Smooth muscle cell of the brain vasculature (primary cell): ENCODE data around the gene RERE.
"Not testable (repeated sequence)": the region's sequence is repeated elsewhere in the genome, so short reads cannot be mapped to it uniquely, and the experiment has no call there.

Experiments used
- DNase-seq: peaks from one replicate; pipeline ENCODE4 v3.0.0-alpha.2; 2012; ENCODE audit warnings: low read depth, low spot score

RERE gene

GRCh38 chr1:8517661-8518489, 299.6 kb downstream of the RERE start:
- DNase-seq: no peak

GRCh38 chr1:8516793-8517556, 300.5 kb downstream of the RERE start:
- DNase-seq: no peak

- no peak for DNase-seq
These were observed 301.1 kb downstream of the RERE start for GRCh38 chr1:8516278-8516777.

GRCh38 chr1:8512504-8512903, 304.9 kb downstream of the RERE start:
- DNase-seq: no peak

- no peak for DNase-seq
These were observed 307.2 kb downstream of the RERE start for GRCh38 chr1:8510041-8510823.

DNA sequence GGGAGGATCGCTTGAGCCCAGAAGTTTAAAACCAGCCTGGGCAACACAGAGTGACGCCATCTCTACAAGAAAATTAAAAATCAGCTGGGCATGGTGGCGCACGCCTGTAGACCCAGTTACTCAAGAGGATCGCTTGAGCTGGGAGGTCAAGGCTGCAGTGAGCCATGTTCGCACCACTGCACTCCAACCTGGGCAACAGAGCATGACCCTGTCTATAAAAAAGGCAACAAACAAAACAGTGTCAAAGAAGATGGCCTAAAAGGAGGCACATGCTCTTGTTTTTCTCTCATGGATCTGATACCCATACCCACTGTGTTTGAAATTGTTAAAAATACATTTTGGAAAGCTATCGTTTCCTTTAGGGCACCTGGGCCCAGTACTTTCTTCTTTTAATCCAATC, 307.9 kb downstream of the RERE start:
- no peak for DNase-seq

DNA sequence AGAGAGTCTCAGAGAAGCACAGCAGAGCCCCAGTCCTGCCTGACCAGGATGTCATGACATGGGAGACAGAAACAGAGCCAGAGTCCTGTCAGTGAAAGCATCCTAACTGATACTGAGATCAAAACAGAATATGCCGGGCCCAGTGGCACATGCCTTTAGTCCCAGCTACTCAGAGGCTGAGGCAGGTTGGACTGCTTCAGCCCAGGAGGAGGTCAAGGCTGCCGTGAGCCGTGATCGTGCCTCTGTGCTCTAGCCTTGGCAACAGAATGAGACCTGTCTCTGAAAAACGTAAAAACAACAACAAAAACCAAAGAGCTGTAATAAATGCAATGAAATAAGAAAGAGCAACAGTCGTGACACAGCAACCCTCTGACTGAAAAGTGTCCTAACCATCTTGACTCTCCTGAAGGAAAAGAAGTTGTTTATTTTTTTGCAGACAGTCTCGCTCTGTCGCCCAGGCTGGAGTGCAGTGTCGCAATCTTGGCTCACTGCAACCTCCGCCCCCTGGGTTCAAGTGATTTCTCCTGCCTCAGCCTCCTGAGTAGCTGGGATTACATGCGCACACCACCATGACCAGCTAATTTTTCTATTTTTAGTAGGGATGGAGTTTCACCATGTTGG, 310.3 kb downstream of the RERE start:
- DNase-seq: no peak

DNA sequence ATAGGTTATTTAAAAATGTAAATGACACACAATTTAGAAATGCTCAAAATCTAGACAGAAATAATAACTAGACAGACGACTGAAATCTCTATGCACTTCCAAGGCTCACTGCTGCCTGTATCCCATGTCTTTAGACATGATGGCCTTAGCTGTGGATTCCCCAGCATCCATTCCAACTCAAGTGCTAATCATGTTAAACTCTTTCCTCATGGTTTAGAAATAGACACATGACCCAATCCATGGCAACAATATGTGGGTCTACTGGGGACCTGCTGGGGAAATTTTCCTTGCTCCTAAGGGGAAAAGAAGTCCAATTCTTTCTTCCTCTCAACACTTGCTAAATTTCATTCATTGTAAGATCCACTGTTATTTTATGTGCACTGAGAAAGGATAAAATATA, 311.0 kb downstream of the RERE start:
- DNase-seq: no peak

DNA sequence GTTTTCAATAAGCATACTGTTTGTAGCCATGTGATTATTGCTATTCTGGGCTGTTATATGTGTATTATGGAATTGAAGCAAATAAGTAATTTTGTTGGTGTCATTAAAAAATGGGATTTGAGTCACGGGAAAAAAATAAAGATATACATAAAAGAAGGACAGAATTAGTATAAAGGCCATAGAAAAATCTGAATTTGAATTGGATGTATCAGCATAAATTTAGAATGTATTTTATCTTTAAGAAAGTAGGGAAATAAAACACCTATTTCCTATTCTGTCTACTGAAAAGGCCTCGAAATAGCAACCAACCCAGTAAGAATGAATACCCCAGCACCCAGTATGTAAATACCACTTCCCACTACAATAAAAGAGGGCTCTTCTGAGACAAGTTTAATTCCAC, 313.6 kb downstream of the RERE start:
- DNase-seq: no peak

DNA sequence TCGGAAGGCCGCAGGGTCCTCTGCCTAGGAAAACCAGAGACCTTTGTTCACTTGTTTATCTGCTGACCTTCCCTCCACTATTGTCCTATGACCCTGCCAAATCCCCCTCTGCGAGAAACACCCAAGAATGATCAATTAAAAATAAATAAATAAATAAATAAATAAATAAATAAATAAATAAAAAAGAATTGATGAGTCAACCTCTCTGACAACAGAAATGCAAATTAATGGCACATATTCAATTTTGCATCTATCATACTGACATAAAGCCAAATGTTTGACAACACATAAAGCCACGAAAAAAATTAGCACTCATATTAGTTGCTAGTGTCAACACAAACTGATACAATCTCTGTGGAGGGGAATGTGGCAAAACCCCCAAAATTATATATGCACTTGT, 314.5 kb downstream of the RERE start:
- not testable (repeated sequence) for DNase-seq

DNA sequence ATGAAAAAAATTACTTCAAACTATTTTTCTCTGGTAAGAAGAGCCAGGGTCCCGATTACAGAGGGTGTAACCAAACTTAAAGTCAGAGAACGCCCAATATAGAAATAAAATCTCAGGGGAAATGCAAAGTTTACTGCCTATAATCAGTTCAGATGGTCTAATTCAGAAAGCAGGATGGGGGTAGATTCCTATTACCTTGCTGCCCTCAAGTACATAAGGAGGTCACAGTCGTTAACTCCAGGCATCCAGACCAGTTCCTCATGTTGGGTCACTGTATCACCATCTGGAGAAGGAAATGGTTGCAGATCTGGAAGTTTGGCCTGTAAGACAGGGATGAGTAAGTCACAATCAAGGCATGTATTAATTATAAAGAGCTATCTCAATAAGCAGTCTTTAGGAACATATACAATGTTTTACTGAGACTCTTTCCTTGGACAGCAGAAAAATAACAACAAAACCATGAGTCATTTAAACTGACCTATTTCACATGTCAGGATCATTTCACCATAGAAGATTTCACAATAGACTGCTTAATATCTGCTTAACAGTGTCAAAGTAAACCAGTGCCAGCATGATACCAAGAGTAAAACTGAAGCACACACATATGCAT, 320.1 kb downstream of the RERE start:
- DNase-seq: no peak

DNA sequence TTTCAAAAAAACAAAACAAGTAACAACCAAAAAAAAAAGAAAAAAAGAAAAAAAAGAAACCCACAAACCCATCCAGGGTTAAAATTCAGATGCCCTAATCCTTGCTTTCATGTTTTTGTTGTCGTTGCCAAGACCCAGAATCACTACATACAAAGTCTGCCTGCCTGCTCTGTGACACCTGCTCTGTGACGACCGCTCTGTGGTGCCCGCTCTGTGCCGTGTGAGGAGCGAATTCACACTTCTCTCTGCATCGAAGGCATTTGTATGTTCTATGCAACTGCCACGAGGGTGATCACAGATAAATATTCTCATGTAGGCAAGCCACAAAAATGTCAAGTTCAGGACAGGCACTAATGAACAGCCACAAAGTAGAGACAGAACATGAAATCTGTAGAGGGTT, 321.0 kb downstream of the RERE start:
- DNase-seq: no peak

DNA sequence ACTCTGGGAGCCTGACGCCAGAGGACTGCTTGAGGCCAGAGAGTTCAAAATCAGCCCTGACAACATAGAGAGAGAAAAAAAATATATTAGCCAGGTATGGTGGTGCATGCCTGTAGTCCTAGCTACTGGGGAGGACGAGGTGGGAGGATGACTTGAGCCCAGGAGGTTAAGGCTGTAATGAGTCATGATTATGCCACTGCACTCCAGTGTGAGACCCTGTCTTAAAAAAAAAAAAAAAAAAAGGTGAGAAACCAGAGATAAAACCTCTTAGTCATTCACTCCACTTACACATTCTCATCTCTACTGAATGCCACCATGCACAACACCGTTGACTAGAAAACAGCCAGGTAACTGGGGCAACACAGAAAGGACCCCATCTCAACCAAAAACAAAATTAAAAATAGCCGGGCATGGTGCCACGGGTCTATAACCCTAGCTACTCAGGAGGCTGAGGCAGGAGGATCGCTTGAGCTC, 321.5 kb downstream of the RERE start:
- DNase-seq: no peak

GRCh38 chr1:8494681-8495080, 322.8 kb downstream of the RERE start:
- no peak for DNase-seq

GRCh38 chr1:8493916-8494540, 323.4 kb downstream of the RERE start:
- no peak for DNase-seq

DNA sequence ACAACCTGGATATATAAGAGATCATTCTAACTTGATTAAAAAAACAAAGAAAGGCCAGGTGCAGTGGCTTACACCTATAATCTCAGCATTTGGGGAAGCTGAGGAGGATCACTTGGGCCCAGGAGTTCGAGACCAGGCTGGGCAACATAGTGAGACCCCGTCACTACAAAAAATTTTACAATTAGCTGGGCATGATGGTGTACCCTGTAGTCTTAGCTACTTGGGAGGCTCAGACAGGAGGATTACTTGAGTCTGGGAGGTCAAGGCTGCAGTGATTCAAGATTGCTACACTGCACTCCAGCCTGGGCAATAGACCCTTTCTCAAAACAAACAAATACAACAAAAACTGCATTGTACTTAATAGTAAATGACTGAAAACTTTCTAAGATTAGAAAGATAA, 330.2 kb downstream of the RERE start:
- no peak for DNase-seq

GRCh38 chr1:8486047-8486446, 331.4 kb downstream of the RERE start:
- DNase-seq: no peak

DNA sequence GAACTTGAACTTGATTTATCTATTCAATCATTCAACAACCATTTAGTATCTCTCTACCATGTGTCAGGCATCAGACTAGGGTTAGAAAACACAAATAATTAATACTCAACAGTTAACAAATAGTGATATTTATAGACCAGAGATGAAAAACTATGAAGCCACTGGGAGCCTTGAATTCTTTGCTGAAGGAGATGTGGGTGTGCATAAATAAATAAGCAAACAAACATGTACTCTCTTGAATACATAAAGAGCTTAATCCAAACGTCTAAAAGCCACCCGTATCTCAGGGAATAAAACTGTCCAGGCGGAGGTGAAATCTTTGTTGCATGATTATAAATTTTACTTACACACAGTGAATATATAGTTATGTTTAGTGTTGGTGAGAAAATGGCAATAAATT, 333.9 kb downstream of the RERE start:
- no peak for DNase-seq

DNA sequence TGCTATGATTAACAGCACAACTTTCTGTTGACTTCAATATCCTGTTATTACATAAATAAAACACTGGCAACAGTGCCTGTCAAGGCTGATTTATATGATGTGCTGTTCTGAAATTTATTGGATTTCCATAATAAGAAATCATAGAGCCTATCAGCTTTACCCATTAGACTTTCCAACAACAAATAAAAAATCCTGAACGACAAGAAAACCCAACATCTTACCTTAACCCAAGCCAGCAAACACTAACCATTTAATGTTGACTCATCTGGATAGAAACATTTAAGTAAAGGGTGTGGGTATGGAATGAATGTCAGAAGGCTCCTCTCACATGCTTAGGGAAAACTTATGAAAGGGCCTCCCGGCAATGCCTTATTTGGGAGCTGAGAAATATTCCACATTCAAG, 334.5 kb downstream of the RERE start:
- DNase-seq: no peak

DNA sequence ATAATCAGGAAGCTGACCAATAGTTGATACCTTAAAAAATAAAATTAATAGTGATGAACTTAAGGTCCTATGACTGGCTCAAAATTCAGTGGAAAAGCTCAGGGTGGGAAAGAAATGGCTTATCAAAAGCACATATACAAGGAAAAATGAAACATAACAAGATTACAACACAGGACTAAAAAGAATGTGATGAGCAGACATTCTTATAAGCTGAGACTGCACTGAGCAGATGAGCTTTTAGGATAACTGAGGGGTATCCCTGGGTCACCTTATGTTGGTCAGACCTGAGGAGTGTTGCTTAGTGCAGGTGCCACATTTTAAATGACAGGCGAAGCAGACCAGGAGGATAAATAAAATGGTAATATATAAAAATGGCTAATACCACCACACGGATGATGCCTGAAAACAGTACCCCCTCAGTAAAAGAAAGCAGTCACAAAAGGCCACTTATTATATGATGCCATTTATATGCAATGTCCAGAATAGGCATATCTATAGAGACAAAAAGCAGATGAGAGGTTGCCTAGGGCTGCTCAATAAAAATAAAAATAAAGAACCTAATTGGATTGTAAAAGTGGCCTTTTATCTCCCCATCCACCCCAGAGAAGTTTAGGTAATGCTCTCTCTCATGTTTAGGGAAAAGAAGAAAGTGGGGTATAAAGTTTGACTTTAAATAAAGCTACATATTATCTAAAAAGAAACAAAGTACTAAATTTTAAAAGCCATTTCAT, 335.6 kb downstream of the RERE start:
- no peak for DNase-seq
